ENCODE data around the gene CLCN7. TPM values are rescaled to one million over a fixed set of nuclear protein-coding genes. Genes with fewer than 3 reads are reported as not detected.

Gene CLCN7
- total RNA-seq, 2 experiments from 2014 or later = 52.3 to 53.8 TPM

DNA sequence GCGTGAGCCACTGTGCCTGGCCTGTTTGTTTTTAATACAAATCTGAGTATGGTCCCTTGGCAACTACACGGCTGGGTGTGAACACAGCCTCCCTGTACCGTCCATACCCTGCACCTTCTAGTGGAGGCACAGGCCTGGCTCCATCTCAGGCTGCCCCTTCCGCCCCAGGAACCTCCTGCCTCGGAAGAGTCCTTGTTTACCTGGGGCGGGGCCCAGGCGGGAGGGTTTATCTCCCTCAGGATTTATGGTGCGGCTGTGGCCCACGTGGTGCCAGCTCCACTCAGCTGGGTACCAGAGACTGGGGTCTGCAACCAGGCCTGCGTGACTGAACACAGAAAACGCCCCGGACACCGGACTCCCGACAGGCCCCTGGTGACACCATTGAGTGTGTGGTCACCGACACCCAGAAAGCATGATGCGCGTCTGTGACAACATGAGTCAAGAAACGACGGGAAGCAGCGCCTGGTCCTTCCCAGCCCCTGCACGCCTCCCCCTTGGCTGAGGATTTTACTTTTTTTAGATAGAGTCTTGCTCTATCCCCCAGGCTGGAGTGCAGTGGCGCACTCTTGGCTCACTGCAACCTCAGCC, 79.3 kb downstream of the CLCN7 start:
- ChIA-PET CTCF (no interaction called here), POLR2A (no interaction called here)

Other genes starting within 250 kb of the CLCN7 start
- not detected for gene TPSG1, start 249.8 kb downstream of the CLCN7 start, total RNA-seq
- not detected for gene TPSB2, start 244.8 kb downstream of the CLCN7 start, total RNA-seq
- gene TPSAB1, start 234.3 kb downstream of the CLCN7 start, total RNA-seq = not detected
- gene TPSD1, start 219.0 kb downstream of the CLCN7 start, total RNA-seq = not detected
- gene UBE2I, start 165.4 kb downstream of the CLCN7 start, total RNA-seq = 100 to 1,000 TPM; 241 to 249 TPM
- gene BAIAP3, start 141.4 kb downstream of the CLCN7 start, total RNA-seq = under 1 TPM; 0.31 to 0.34 TPM
- 10 to 100 TPM; 86.5 to 92.1 TPM for gene TSR3, start 123.2 kb downstream of the CLCN7 start, total RNA-seq
- 10 to 100 TPM; 25.7 to 26.1 TPM for gene GNPTG, start 123.1 kb downstream of the CLCN7 start, total RNA-seq
- gene UNKL, start 60.3 kb downstream of the CLCN7 start, total RNA-seq = 10 to 100 TPM; 35.7 to 36.0 TPM
- 10 to 100 TPM; 25.8 to 27.0 TPM for gene UQCC4, start 54.3 kb downstream of the CLCN7 start, total RNA-seq
- gene PERCC1, start 44.0 kb downstream of the CLCN7 start, total RNA-seq = under 1 TPM; 0.34 to 0.70 TPM
- 1 to 10 TPM; 1.2 to 1.4 TPM for gene CCDC154, start 30.5 kb downstream of the CLCN7 start, total RNA-seq
- not detected for gene PTX4, start 13.9 kb upstream of the CLCN7 start, total RNA-seq
- 10 to 100 TPM; 88.2 to 89.3 TPM for gene TELO2, start 18.3 kb upstream of the CLCN7 start, total RNA-seq
- gene TMEM204, start 58.6 kb upstream of the CLCN7 start, total RNA-seq = 10 to 100 TPM; 22.6 to 22.8 TPM
- 10 to 100 TPM; 10.4 to 11.0 TPM for gene IFT140, start 137.0 kb upstream of the CLCN7 start, total RNA-seq
- gene CRAMP1, start 137.3 kb upstream of the CLCN7 start, total RNA-seq = 10 to 100 TPM; 23.6 to 24.3 TPM
- 100 to 1,000 TPM; 101 to 109 TPM for gene JPT2, start 203.3 kb upstream of the CLCN7 start, total RNA-seq
- gene MAPK8IP3, start 231.2 kb upstream of the CLCN7 start, total RNA-seq = 10 to 100 TPM; 57.1 to 57.4 TPM

Data from activated CD8-positive, alpha-beta memory T cell treated with anti-CD3 and anti-CD28 coated beads for 36 hours (primary cell).